Head of caudate nucleus (tissue), 42 donors: ENCODE measurements around the gene ST6GAL1.
"Not testable (repeated sequence)": the region's sequence is repeated elsewhere in the genome, so short reads cannot be mapped to it uniquely, and the experiment has no call there.

Experiments used
- DNase-seq, 42 donors: peaks; one replicate each; pipeline versions ENCODE4 v3.0.0 to v3.0.0-alpha.2; 2020 to 2021; ENCODE audit warnings: mixed read lengths in 7 of 42
- intact Hi-C: fragments of 100-400 bp; cut with DNase I; formaldehyde crosslinking; loops from one replicate; pipeline ENCODE4 v1.15.0; 2022

The ST6GAL1 gene

GRCh38 chr3:187027531-187028278 is 97.4 kb downstream of the ST6GAL1 start:
- intact Hi-C loops: no loop called here
- DNase-seq: no peak

DNA sequence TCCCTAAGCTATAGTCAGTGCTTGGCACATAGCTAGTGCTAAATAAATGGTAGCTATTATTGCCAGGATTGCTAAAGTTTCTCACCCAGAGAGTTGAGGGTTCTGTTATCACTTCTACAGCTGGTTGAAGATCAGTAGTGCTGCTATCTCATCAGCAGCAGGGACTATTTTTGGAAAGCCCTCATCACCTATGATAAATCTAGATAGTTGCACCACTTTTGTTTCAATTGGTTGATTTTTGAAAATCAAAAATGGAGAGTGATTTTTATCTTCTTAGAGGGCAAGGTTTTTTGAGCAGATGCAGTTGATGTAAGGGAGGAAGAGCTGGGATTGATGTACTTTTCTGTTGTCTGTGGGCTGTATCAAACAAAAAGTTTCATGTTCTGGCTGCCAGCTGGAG is 101.6 kb downstream of the ST6GAL1 start:
- DNase-seq: no peak
- intact Hi-C loops: no loop called here

GRCh38 chr3:187036394-187036793 is 106.1 kb downstream of the ST6GAL1 start:
- intact Hi-C loops: no loop called here
- DNase-seq: no peak

- intact Hi-C loops: no loop called here
- DNase-seq: no peak
Observed at GRCh38 chr3:187039100-187039722, 108.9 kb downstream of the ST6GAL1 start.

- intact Hi-C loops: no loop called here
- no peak for DNase-seq
Observed at GRCh38 chr3:187039723-187040414, 109.5 kb downstream of the ST6GAL1 start.

DNA sequence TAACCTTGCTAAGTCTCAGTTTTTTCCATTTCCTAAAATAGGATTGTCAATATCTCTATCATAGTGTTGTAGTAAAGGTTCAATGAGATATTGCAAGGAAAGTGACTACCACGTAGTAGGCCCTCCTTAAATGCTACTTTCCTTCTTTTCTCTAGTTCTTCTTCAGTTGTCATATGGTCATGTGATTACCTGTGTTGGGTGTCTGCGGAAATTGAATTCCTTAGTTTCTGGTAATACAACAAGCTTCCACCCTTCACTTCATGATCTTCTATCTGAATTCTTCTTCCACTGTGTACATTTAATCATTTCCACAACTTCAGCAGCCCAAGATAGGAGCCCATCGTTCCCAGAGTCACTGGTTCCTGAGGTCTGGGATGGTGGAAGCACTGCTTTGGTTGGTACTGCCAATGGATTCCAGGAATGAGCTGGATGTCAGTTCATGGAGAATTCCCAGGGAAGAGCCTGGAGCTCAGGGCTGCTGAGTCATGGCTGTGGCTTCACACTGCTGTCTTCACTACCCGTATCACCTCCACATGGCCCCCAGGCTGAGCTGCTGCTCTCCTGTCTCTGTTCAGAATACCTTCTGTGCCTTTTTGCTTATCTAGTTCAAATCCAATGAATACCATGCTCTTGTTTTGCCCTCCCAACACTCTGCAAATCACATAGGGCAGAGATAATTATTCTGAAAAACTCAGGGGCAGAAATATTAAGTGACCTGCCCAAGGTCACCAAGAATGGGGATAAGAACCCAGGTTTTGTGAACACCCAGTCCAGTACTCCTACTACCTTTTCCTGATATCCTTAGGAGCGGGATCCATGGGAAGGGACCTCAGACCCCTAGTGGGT is 110.4 kb downstream of the ST6GAL1 start:
- intact Hi-C loops: no loop called here
- no peak for DNase-seq

DNA sequence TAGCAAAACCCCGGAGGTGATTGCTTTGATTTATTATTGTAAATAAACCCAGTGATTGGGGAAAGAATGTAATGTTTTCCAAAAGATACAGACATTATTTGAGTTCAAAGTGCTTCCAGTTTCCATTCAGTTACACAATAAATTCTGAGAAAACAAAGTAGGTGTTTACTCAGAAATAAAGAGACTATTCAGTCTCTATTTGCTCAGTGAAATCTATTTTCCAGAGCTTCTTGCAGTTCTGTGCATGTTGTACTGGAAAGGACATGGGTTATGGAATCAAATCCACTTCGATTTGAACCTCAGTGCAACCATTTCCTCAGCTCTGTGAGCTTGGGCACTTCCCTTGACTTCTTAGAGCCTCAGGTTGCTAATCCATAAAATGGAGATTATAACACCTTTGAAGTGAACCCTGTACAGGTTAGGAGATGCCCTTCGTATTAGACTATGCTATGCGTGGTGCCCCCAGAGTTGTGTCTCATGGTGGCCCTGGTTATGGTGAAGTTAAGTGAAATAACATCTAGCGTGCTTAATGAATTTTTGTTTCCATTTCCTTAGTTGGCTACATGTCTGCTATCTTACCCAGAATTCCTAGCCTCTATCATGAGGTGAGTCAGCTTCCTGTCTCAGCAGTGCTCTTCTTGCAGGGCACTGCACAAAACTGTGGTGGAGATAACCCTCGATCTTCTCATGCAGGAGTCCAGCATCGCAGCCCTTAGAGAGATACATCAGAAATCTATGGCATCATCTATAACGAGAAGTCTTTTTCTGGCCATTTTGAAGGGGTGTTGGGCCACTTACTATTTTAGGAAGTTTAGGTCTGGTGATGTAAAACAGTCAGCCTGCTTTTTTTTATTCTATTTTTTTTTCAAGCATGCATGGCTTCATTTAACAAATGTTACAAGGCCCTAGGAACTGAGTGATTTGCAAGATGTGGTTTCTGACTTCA is 111.3 kb downstream of the ST6GAL1 start:
- DNase-seq: no peak
- intact Hi-C loops: no loop called here

GRCh38 chr3:187042346-187042745 is 112.0 kb downstream of the ST6GAL1 start:
- intact Hi-C loops: no loop called here
- DNase-seq: no peak

- no peak for DNase-seq
- intact Hi-C loops: no loop called here
Observed at GRCh38 chr3:187042874-187043458, 112.6 kb downstream of the ST6GAL1 start.

DNA sequence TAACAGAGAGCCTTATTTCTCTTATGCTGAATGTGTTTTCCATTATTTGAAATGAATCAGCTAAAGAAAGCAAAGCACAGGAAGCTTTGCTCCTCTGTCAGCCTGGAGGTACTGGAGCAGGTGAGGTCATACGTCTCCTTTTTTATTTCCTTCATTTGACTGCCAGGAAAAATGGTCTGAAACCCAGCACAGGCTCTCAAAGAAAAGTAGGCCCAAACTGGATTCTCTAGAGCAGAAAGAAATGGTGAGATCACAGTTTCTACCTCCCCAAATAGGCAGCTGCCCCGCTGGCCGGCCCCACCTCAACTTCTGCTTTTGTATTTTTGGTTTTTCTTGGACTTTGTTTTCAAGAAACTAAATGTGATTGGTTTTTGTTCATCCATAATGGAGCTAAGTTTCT is 113.9 kb downstream of the ST6GAL1 start:
- intact Hi-C loops: no loop called here
- no peak for DNase-seq

DNA sequence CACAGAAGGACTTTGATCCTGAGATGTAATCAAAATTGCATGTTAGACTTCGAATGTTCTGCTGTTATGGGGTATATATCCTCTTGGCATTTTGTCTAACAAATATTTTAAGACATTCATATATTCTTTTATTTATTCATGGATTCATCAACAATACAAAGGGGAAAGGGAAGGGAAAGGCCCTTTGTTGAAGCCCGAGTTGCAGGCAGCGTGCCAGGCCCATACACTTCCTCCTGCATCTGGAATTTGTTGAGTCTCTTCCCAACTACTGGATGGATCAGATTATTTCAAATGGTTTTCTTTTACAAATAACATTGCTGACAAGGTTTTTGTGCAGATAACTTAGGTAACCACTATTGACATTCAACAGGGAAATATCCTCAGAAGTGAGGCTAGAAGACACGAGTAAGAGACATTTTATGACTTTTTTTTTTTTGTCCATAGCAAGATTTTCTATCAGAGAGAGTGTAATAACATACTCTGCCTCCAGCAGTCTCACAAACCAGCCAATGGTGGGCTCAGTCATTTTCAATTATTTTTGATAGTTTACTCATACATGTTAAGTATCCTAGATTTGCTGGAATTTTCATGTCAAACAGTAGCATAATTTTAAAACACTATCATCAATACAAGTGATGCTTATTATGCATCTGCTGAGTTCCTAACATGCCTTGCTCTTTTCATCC is 114.7 kb downstream of the ST6GAL1 start:
- intact Hi-C loops: no loop called here
- DNase-seq: peak in 10 of 42 donors; percentile 4 to 52 (median 24)

- intact Hi-C loops: no loop called here
- DNase-seq: no peak
Observed at GRCh38 chr3:187046033-187046432, 115.7 kb downstream of the ST6GAL1 start.

GRCh38 chr3:187049462-187050101 is 119.3 kb downstream of the ST6GAL1 start:
- intact Hi-C loops: no loop called here
- DNase-seq: no peak

GRCh38 chr3:187051066-187051465 is 120.7 kb downstream of the ST6GAL1 start:
- no peak for DNase-seq
- intact Hi-C loops: no loop called here

- intact Hi-C loops: no loop called here
Observed at GRCh38 chr3:187051724-187052366, 121.5 kb downstream of the ST6GAL1 start.

GRCh38 chr3:187052427-187052826 is 122.1 kb downstream of the ST6GAL1 start:
- intact Hi-C loops, DNase-seq: not testable (repeated sequence)

More at GRCh38 chr3:187051724-187052366, 121.5 kb downstream of the ST6GAL1 start:
- DNase-seq: no peak
